ENCODE results near the gene PSMD7.

DNA sequence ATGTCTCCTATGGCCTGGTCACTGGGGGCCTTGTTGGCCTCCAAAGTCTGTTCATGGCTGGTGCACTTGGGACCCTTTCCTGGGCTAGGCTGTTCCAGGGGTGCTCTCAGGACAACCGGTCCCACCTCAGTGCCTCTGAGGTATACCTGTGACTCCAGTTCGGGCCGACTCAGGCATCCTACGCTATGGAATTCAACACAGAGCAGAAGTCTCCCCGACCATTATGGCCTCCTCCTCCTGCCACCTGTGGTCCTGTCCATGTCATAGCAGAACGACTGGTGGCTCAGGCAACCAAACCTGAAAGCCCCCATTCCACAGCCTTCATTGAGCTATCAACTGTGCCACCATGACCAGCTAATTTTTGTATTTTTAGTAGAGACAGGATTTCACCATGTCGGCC is 8.5 kb upstream of the PSMD7 start:
- TF ChIP-seq, protein P1, sequence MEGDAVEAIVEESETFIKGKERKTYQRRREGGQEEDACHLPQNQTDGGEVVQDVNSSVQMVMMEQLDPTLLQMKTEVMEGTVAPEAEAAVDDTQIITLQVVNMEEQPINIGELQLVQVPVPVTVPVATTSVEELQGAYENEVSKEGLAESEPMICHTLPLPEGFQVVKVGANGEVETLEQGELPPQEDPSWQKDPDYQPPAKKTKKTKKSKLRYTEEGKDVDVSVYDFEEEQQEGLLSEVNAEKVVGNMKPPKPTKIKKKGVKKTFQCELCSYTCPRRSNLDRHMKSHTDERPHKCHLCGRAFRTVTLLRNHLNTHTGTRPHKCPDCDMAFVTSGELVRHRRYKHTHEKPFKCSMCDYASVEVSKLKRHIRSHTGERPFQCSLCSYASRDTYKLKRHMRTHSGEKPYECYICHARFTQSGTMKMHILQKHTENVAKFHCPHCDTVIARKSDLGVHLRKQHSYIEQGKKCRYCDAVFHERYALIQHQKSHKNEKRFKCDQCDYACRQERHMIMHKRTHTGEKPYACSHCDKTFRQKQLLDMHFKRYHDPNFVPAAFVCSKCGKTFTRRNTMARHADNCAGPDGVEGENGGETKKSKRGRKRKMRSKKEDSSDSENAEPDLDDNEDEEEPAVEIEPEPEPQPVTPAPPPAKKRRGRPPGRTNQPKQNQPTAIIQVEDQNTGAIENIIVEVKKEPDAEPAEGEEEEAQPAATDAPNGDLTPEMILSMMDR (IDR thresholded peaks at IDR 0.05), result no peak
- TF ChIP-seq POLR2A (IDR thresholded peaks at IDR 0.05), result no peak

All from tibial nerve (tissue), 3 donors.